Gastrocnemius medialis (tissue), 4 donors: ENCODE data around the gene SRM.

Experiments
- POLR2A ChIP-seq, 2 donors: fragments of 450-650 bp; IDR thresholded peaks; one replicate each; pipeline ENCODE4 v1.6.1; 2017; ENCODE audit warnings: antibody characterized with exemption in 2 of 2, mild to moderate bottlenecking in 2 of 2, moderate library complexity in 2 of 2
- TF ChIP-seq, protein P1 (sequence below), 5 experiments: fragments of 450-650 bp in 3 of 5; fragments of 200-600 bp in 2 of 5; sonication (generic) in 2 of 5; IDR thresholded peaks in 4 of 5; conservative IDR thresholded peaks in 1 of 5; 1 replicate in 4 of 5; 2 replicates in 1 of 5; pipeline ENCODE4 v1.5.1; 2016 to 2019; ENCODE audit warnings: antibody characterized with exemption in 5 of 5, mild to moderate bottlenecking in 3 of 5, moderate library complexity in 3 of 5

DNA sequence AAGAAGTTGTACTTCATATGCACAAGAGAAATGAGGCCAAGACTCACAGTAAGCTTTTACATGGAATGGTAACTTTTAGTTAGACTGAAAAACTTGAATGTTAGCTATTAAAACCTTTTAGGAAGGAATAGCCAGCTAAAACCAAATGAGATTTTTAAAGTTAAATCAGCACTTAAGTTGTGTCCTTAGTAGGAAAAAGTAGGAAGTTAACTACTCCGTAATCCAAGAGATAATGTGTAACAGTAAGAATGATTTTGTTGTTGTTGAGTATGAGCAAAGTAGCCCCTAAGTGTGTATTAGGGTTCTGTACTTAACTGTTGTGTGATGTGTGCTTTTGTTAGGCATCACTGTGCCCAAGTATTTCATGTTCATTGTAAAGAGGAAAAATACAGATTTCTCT lies 34.2 kb downstream of the SRM start:
- TF ChIP-seq, protein P1, sequence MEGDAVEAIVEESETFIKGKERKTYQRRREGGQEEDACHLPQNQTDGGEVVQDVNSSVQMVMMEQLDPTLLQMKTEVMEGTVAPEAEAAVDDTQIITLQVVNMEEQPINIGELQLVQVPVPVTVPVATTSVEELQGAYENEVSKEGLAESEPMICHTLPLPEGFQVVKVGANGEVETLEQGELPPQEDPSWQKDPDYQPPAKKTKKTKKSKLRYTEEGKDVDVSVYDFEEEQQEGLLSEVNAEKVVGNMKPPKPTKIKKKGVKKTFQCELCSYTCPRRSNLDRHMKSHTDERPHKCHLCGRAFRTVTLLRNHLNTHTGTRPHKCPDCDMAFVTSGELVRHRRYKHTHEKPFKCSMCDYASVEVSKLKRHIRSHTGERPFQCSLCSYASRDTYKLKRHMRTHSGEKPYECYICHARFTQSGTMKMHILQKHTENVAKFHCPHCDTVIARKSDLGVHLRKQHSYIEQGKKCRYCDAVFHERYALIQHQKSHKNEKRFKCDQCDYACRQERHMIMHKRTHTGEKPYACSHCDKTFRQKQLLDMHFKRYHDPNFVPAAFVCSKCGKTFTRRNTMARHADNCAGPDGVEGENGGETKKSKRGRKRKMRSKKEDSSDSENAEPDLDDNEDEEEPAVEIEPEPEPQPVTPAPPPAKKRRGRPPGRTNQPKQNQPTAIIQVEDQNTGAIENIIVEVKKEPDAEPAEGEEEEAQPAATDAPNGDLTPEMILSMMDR (IDR thresholded peaks at IDR 0.05 in 4 of 5, conservative IDR thresholded peaks at IDR 0.05 in 1 of 5), result no peak
- TF ChIP-seq POLR2A (IDR thresholded peaks at IDR 0.05), result no peak
